ENCODE data around the gene DSC1.

DSC1 gene

DNA sequence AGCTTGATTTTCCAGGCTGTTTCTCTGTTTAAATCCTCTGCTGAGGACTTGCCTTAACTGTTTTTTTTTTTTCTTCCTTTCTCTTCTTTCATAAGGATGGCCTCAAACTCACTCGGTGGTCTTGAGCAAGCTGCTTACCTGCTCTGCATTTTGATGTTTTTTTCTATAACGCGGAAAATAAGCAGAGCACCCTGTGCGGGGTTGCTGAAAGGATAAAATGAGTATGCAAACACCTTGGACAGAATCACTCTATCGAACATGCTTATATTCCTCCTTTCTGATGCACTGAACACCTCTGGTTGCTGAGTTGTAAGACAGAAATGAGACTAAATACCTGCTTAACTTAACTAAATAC is 41.1 kb upstream of the DSC1 start:
- TF ChIP-seq ZBTB7A (IDR thresholded peaks at IDR 0.05; ENCODE audit: low read depth): no peak
- TF ChIP-seq FOXM1 (IDR thresholded peaks at IDR 0.05; ENCODE audit: borderline replicate concordance, low read depth): no peak
- TF ChIP-seq EGR1 (IDR thresholded peaks at IDR 0.05): no peak
- TF ChIP-seq, protein P1, sequence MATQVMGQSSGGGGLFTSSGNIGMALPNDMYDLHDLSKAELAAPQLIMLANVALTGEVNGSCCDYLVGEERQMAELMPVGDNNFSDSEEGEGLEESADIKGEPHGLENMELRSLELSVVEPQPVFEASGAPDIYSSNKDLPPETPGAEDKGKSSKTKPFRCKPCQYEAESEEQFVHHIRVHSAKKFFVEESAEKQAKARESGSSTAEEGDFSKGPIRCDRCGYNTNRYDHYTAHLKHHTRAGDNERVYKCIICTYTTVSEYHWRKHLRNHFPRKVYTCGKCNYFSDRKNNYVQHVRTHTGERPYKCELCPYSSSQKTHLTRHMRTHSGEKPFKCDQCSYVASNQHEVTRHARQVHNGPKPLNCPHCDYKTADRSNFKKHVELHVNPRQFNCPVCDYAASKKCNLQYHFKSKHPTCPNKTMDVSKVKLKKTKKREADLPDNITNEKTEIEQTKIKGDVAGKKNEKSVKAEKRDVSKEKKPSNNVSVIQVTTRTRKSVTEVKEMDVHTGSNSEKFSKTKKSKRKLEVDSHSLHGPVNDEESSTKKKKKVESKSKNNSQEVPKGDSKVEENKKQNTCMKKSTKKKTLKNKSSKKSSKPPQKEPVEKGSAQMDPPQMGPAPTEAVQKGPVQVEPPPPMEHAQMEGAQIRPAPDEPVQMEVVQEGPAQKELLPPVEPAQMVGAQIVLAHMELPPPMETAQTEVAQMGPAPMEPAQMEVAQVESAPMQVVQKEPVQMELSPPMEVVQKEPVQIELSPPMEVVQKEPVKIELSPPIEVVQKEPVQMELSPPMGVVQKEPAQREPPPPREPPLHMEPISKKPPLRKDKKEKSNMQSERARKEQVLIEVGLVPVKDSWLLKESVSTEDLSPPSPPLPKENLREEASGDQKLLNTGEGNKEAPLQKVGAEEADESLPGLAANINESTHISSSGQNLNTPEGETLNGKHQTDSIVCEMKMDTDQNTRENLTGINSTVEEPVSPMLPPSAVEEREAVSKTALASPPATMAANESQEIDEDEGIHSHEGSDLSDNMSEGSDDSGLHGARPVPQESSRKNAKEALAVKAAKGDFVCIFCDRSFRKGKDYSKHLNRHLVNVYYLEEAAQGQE (IDR thresholded peaks at IDR 0.05; ENCODE audit: low read depth): no peak
- no peak for TF ChIP-seq CEBPB (IDR thresholded peaks at IDR 0.05)
- TF ChIP-seq, protein P2, sequence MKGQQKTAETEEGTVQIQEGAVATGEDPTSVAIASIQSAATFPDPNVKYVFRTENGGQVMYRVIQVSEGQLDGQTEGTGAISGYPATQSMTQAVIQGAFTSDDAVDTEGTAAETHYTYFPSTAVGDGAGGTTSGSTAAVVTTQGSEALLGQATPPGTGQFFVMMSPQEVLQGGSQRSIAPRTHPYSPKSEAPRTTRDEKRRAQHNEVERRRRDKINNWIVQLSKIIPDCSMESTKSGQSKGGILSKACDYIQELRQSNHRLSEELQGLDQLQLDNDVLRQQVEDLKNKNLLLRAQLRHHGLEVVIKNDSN (IDR thresholded peaks at IDR 0.05): no peak
- TF ChIP-seq TAF1 (IDR thresholded peaks at IDR 0.05; ENCODE audit: low read depth): no peak
- TF ChIP-seq MAX (IDR thresholded peaks at IDR 0.05): no peak
- TF ChIP-seq TEAD4 (IDR thresholded peaks at IDR 0.05): no peak
- TF ChIP-seq TCF12 (IDR thresholded peaks at IDR 0.05; ENCODE audit: low read depth): no peak

DNA sequence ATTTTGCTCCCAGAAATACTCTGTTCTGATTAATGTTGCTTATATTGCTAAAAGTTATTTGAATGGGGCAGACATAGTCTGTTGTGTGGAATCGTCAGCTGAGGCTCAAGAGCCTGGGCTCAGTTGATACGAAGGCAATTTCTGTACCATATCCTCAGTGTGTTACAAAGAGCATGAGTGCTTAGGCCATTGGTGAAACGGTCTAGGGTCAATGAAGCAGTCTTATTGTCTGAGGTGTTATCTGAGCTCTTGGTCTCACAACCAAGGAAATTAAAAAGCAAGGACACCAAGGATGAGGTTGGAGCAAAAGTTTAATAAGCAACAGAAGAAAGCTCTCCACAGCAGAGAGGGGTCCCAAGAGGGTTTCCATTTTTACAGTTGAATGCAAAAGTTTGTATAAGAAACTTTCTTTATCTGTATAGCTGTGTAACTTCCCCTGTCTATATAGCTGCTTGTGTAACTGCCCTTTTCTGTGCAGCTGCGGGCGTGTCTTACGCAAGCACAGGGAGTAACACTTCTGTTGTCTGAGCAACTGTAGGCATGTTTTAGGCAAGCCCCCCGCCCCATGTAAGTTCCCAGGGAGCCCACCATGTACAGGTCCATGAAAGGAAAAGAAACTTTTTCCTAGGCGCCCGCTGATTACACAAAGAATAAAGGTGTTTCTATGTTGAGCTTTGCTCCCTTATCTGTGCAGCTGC is 40.6 kb upstream of the DSC1 start:
- peak; percentile 59 for TF ChIP-seq CEBPB (IDR thresholded peaks at IDR 0.05)
- TF ChIP-seq FOXM1 (IDR thresholded peaks at IDR 0.05; ENCODE audit: borderline replicate concordance, low read depth): no peak

- TF ChIP-seq MAX (IDR thresholded peaks at IDR 0.05): no peak
- TF ChIP-seq, protein P2 (IDR thresholded peaks at IDR 0.05): no peak
Observed at GRCh38 chr18:31199190-31199769, 36.6 kb upstream of the DSC1 start.

GRCh38 chr18:31197676-31198075 is 35.0 kb upstream of the DSC1 start:
- TF ChIP-seq FOXM1 (IDR thresholded peaks at IDR 0.05; ENCODE audit: borderline replicate concordance, low read depth) (no peak), NFIC (IDR thresholded peaks at IDR 0.05) (peak; percentile 89)

GRCh38 chr18:31195063-31195462 is 32.4 kb upstream of the DSC1 start:
- TF ChIP-seq TCF12 (IDR thresholded peaks at IDR 0.05; ENCODE audit: low read depth): no peak
- no peak for TF ChIP-seq TEAD4 (IDR thresholded peaks at IDR 0.05)
- no peak for TF ChIP-seq ZBTB7A (IDR thresholded peaks at IDR 0.05; ENCODE audit: low read depth)

DNA sequence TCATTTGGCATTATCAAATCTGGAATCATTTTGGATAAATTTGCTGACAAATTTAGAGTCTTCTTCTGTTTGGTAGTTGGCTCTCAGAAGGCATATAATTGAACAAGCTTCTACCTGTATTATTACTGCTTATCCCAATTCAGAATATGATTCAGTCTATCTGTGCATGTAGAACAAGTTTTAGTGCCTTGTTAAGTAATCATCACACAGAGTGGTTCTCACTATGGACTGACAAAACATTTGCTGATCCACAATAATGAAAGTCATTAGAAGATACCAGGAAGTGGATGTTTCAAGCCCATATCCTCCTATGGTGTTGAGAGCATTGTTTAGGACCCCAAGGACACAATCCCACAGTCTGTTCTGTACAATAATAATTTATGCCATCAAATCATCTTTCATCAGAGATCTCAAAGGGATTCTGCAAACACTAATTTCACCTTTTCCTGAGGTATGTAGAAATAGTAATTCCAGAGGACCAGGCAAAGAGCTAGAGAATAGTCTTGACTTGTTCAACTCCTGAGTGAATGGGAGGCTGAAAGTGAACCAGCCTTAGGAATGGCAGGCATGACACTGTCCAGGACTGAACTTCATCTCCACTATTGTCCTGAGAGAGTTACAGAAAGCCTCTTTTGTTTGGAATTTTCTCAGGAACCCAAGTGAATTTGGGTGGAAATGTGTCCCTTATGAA is 29.6 kb upstream of the DSC1 start:
- TF ChIP-seq CREB1 (IDR thresholded peaks at IDR 0.05; ENCODE audit: low read depth): no peak
- no peak for TF ChIP-seq EGR1 (IDR thresholded peaks at IDR 0.05)
- TF ChIP-seq YY1 (IDR thresholded peaks at IDR 0.05; ENCODE audit: low read depth): no peak
- no peak for TF ChIP-seq ZBTB7A (IDR thresholded peaks at IDR 0.05; ENCODE audit: low read depth)
- no peak for TF ChIP-seq TAF1 (IDR thresholded peaks at IDR 0.05; ENCODE audit: low read depth)
- TF ChIP-seq, protein P2 (IDR thresholded peaks at IDR 0.05): no peak
- TF ChIP-seq TEAD4 (IDR thresholded peaks at IDR 0.05): no peak
- no peak for TF ChIP-seq FOXM1 (IDR thresholded peaks at IDR 0.05; ENCODE audit: borderline replicate concordance, low read depth)
- TF ChIP-seq MAX (IDR thresholded peaks at IDR 0.05): no peak

- no peak for TF ChIP-seq TEAD4 (IDR thresholded peaks at IDR 0.05)
- TF ChIP-seq EGR1 (IDR thresholded peaks at IDR 0.05): no peak
- TF ChIP-seq, protein P1 (IDR thresholded peaks at IDR 0.05; ENCODE audit: low read depth): no peak
- TF ChIP-seq EP300 (IDR thresholded peaks at IDR 0.05; ENCODE audit: borderline replicate concordance): no peak
- TF ChIP-seq MAX (IDR thresholded peaks at IDR 0.05): no peak
- no peak for TF ChIP-seq TCF12 (IDR thresholded peaks at IDR 0.05; ENCODE audit: low read depth)
- no peak for TF ChIP-seq NFIC (IDR thresholded peaks at IDR 0.05)
- no peak for TF ChIP-seq YY1 (IDR thresholded peaks at IDR 0.05; ENCODE audit: low read depth)
- TF ChIP-seq, protein P2 (IDR thresholded peaks at IDR 0.05): no peak
- TF ChIP-seq RAD21 (IDR thresholded peaks at IDR 0.05; ENCODE audit: low read depth): no peak
- no peak for TF ChIP-seq ZBTB7A (IDR thresholded peaks at IDR 0.05; ENCODE audit: low read depth)
- TF ChIP-seq CREB1 (IDR thresholded peaks at IDR 0.05; ENCODE audit: low read depth): no peak
- no peak for TF ChIP-seq TAF1 (IDR thresholded peaks at IDR 0.05; ENCODE audit: low read depth)
Observed at GRCh38 chr18:31190919-31191318, 28.3 kb upstream of the DSC1 start.
